DOHH2 (cell line): Measurements from ENCODE around the gene CARD14.

Experiments used
- H3F3A ChIP-seq: fragments of 200-600 bp; sonication (generic), shearing (Covaris generic); 2 replicates; pipeline ENCODE4 v1.6.0; 2016; ENCODE audit warnings: antibody characterized with exemption, mild to moderate bottlenecking; ENCODE audit not compliant: control insufficient read depth, insufficient read depth
- H3K27ac ChIP-seq: fragments of 200-600 bp; sonication (generic); 2 replicates; pipeline ENCODE4 v1.5.1; 2014; ENCODE audit warnings: low read depth, mild to moderate bottlenecking, low read length, moderate library complexity
- H3K27me3 ChIP-seq: fragments of 200-600 bp; sonication (generic); 2 replicates; pipeline ENCODE4 v1.6.1; 2014; ENCODE audit warnings: mild to moderate bottlenecking, low read length, mixed read lengths; ENCODE audit not compliant: control insufficient read depth
- H3K36me3 ChIP-seq: fragments of 200-600 bp; sonication (generic); 2 replicates; pipeline ENCODE4 v1.6.1; 2014; ENCODE audit warnings: mild to moderate bottlenecking, low read length, moderate library complexity, mixed read lengths; ENCODE audit not compliant: control insufficient read depth
- H3K4me1 ChIP-seq: fragments of 200-600 bp; sonication (generic); 2 replicates; pipeline ENCODE4 v1.6.1; 2014; ENCODE audit warnings: mild to moderate bottlenecking, low read length, mixed read lengths; ENCODE audit not compliant: control insufficient read depth
- H3K4me2 ChIP-seq: fragments of 200-600 bp; sonication (generic); 2 replicates; pipeline ENCODE4 v1.6.0; 2014; ENCODE audit warnings: mild to moderate bottlenecking, low read length, moderate library complexity
- H3K4me3 ChIP-seq: fragments of 200-600 bp; sonication (generic); 2 replicates; pipeline ENCODE4 v1.5.1; 2014; ENCODE audit warnings: mild to moderate bottlenecking, low read length, mixed read lengths
- H3K79me2 ChIP-seq: fragments of 200-600 bp; sonication (generic); 2 replicates; pipeline ENCODE4 v1.6.1; 2014; ENCODE audit warnings: mild to moderate bottlenecking, low read length, mixed read lengths; ENCODE audit not compliant: control insufficient read depth
- H3K9me2 ChIP-seq: fragments of 200-600 bp; sonication (generic); replicated peaks from 2 replicates; pipeline ENCODE4 v1.6.1; 2014; ENCODE audit warnings: mild to moderate bottlenecking, low read length, mixed read lengths; ENCODE audit not compliant: control insufficient read depth
- H3K9me3 ChIP-seq: fragments of 200-600 bp; sonication (generic); 2 replicates; pipeline ENCODE4 v1.6.1; 2014; ENCODE audit warnings: antibody characterized with exemption, low read length, mixed read lengths; ENCODE audit not compliant: control insufficient read depth, insufficient read depth
- H4K20me1 ChIP-seq: fragments of 200-600 bp; sonication (generic); 2 replicates; pipeline ENCODE4 v1.6.0; 2014; ENCODE audit warnings: low read depth, mild to moderate bottlenecking, antibody characterized with exemption, low read length, moderate library complexity; ENCODE audit not compliant: control insufficient read depth, insufficient read depth
- CTCF ChIP-seq: fragments of 200-600 bp; sonication (generic); IDR thresholded peaks from one replicate; pipeline ENCODE4 v1.5.1; 2014; ENCODE audit warnings: antibody characterized with exemption, mild to moderate bottlenecking, low read depth, low read length; ENCODE audit not compliant: poor library complexity, severe bottlenecking
- EZH2phosphoT487 ChIP-seq: fragments of 200-600 bp; sonication (generic); IDR thresholded peaks from 2 replicates; pipeline ENCODE4 v1.6.1; 2017; ENCODE audit warnings: borderline replicate concordance, mild to moderate bottlenecking, antibody characterized with exemption, low read length, moderate library complexity, mixed read lengths

Gene CARD14

GRCh38 chr17:80123791-80124190, 46.0 kb upstream of the CARD14 start:
- Histone ChIP-seq H3K4me3 (no peak overlapping the region), H4K20me1 (no peaks in the 10 kb centered on the region; the same call in 1 of the 2 replicates), H3F3A (no peaks in the 10 kb centered on the region), H3K27me3 (peaks cover 5% of the 10 kb centered on the region; the same call in 1 of the 2 replicates), H3K9me3 (no peaks in the 10 kb centered on the region), H3K9me2 (no peaks in the 10 kb centered on the region), H3K27ac (no peak overlapping the region), H3K4me1 (no peaks in the 10 kb centered on the region), H3K4me2 (no peak overlapping the region), H3K36me3 (no peaks in the 10 kb centered on the region), H3K79me2 (no peaks in the 10 kb centered on the region)
- TF ChIP-seq EZH2phosphoT487 (no peak), CTCF (no peak)

GRCh38 chr17:80124351-80124981, 45.4 kb upstream of the CARD14 start:
- H4K20me1 ChIP-seq, result no peaks in the 10 kb centered on the region; the same call in 1 of the 2 replicates
- no peaks in the 10 kb centered on the region for H3K4me1 ChIP-seq
- no peaks in the 10 kb centered on the region for H3K79me2 ChIP-seq
- H3K4me3 ChIP-seq, result no peak overlapping the region
- TF ChIP-seq CTCF (peak; percentile 41), EZH2phosphoT487 (no peak)
- no peaks in the 10 kb centered on the region for H3F3A ChIP-seq
- H3K9me2 ChIP-seq, result no peaks in the 10 kb centered on the region
- no peaks in the 10 kb centered on the region for H3K9me3 ChIP-seq
- H3K27ac ChIP-seq, result no peak overlapping the region
- H3K4me2 ChIP-seq, result no peak overlapping the region
- no peaks in the 10 kb centered on the region for H3K36me3 ChIP-seq
- peaks cover 11% of the 10 kb centered on the region; the same call in 1 of the 2 replicates for H3K27me3 ChIP-seq

- Histone ChIP-seq H3K79me2 (no peaks in the 10 kb centered on the region), H3K4me2 (no peak overlapping the region)
Measured at GRCh38 chr17:80125656-80126448, 44.0 kb upstream of the CARD14 start.

More at GRCh38 chr17:80125656-80126448, 44.0 kb upstream of the CARD14 start:
- H4K20me1 ChIP-seq, result no peaks in the 10 kb centered on the region; the same call in 1 of the 2 replicates
- H3K27ac ChIP-seq, result no peak overlapping the region
- H3F3A ChIP-seq, result peaks cover 5% of the 10 kb centered on the region; the same call in 1 of the 2 replicates
- no peaks in the 10 kb centered on the region for H3K4me1 ChIP-seq
- no peaks in the 10 kb centered on the region for H3K36me3 ChIP-seq
- H3K9me3 ChIP-seq, result no peaks in the 10 kb centered on the region
- peaks cover 11% of the 10 kb centered on the region; the same call in 1 of the 2 replicates for H3K27me3 ChIP-seq
- H3K4me3 ChIP-seq, result no peak overlapping the region
- H3K9me2 ChIP-seq, result no peaks in the 10 kb centered on the region
- TF ChIP-seq EZH2phosphoT487 (no peak), CTCF (no peak)
